Endodermal cell (in vitro differentiated cells): ENCODE results near the gene PTCRA. TPM values are rescaled to one million over a fixed set of nuclear protein-coding genes. Genes with fewer than 3 reads are reported as not detected.
"Not testable (repeated sequence)": the region's sequence is repeated elsewhere in the genome, so short reads cannot be mapped to it uniquely, and the experiment has no call there.

Source experiments
- DNase-seq: peaks from one replicate; pipeline ENCODE4 v3.0.0-alpha.2; 2017
- H3K27ac ChIP-seq: 2 replicates; pipeline ENCODE4 v1.5.1; 2013; ENCODE audit warnings: mild to moderate bottlenecking, low read depth, low read length, moderate library complexity
- H3K27me3 ChIP-seq: 2 replicates; pipeline ENCODE4 v1.6.1; 2013; ENCODE audit warnings: mild to moderate bottlenecking, low read length, moderate library complexity; ENCODE audit not compliant: insufficient read depth, control insufficient read depth, poor library complexity, severe bottlenecking
- H3K36me3 ChIP-seq: 2 replicates; pipeline ENCODE4 v1.7.0; 2013; ENCODE audit warnings: mild to moderate bottlenecking, low read length, moderate library complexity; ENCODE audit not compliant: control insufficient read depth, insufficient read depth
- H3K4me1 ChIP-seq: one replicate; pipeline ENCODE4 v1.7.0; 2013; ENCODE audit warnings: low read length; ENCODE audit not compliant: control insufficient read depth, insufficient read depth
- H3K4me3 ChIP-seq: 2 replicates; pipeline ENCODE4 v1.5.1; 2013; ENCODE audit warnings: mild to moderate bottlenecking, low read length, moderate library complexity
- H3K9ac ChIP-seq: 2 replicates; pipeline ENCODE4 v1.6.1; 2013; ENCODE audit warnings: mild to moderate bottlenecking, low read length, moderate library complexity; ENCODE audit not compliant: poor library complexity, severe bottlenecking; ENCODE audit errors: extremely low read depth
- H3K9me3 ChIP-seq: 2 replicates; pipeline ENCODE4 v1.6.1; 2013; ENCODE audit warnings: mild to moderate bottlenecking, low read length, moderate library complexity; ENCODE audit not compliant: control insufficient read depth
- H3K27ac Mint-ChIP-seq: 2 replicates; pipeline ENCODE4 v1.8.0; 2020; ENCODE audit warnings: mixed read lengths
- H3K27me3 Mint-ChIP-seq: 2 replicates; pipeline ENCODE4 v1.8.0; 2021; ENCODE audit warnings: mild to moderate bottlenecking, mixed read lengths; ENCODE audit not compliant: insufficient read depth
- H3K36me3 Mint-ChIP-seq: 2 replicates; pipeline ENCODE4 v1.8.0; 2020; ENCODE audit warnings: low read depth, mixed read lengths
- H3K4me1 Mint-ChIP-seq: 2 replicates; pipeline ENCODE4 v1.8.0; 2020; ENCODE audit warnings: mixed read lengths
- H3K4me3 Mint-ChIP-seq: 2 replicates; pipeline ENCODE4 v1.8.0; 2020; ENCODE audit warnings: mild to moderate bottlenecking, moderate library complexity, mixed read lengths
- H3K9me3 Mint-ChIP-seq: 2 replicates; pipeline ENCODE4 v1.8.0; 2020; ENCODE audit warnings: mild to moderate bottlenecking, mixed read lengths
- CTCF ChIP-seq: fragments of 200-600 bp; sonication (generic); conservative IDR thresholded peaks from 2 replicates; pipeline ENCODE4 v1.5.0; 2021; ENCODE audit warnings: antibody characterized with exemption, mild to moderate bottlenecking
- WGBS, 2 experiments: methylation state at CpG; one replicate each; pipeline versions ENCODE4 v1.1.5 to v1.1.7; 2013; ENCODE audit warnings: missing lambda C conversion rate in 2 of 2, mixed read lengths in 1 of 2; ENCODE audit not compliant: insufficient coverage in 1 of 2, insufficient read length in 1 of 2; 5-methylcytosine and 5-hydroxymethylcytosine counted together
- total RNA-seq, 2 donors: library from RNA; stranded (reverse); fragmentation: NEBNext Ultra II Directional in 1 of 2; extraction: Animal tissue kit (Norgen Biotek cat#: 25700) in 1 of 2; gene quantifications; 2 replicates in 1 of 2; 3 replicates in 1 of 2; pipeline ENCODE4 v1.2.1, GENCODE V29; 2021

PTCRA gene
- total RNA-seq, 2 donors from 2014 or later = not detected

GRCh38 chr6:42901538-42901957 is 14.3 kb upstream of the PTCRA start:
- H3K4me1 Mint-ChIP-seq = peaks cover 33% of the 10 kb centered on the region
- WGBS, 2 experiments = 14 to 18% methylated on average over 7 to 11 of the region's 11 CpGs
- H3K27ac Mint-ChIP-seq = peak overlapping the region; percentile 95
- Histone ChIP-seq H3K36me3 (no peaks in the 10 kb centered on the region), H3K4me3 (peak overlapping the region; percentile 57), H3K27ac (no peak overlapping the region), H3K4me1 (peaks cover 11% of the 10 kb centered on the region), H3K9ac (no peak overlapping the region), H3K9me3 (no peaks in the 10 kb centered on the region), H3K27me3 (no peaks in the 10 kb centered on the region)
- H3K4me3 Mint-ChIP-seq = peak overlapping the region; percentile 29
- H3K36me3 Mint-ChIP-seq = no peaks in the 10 kb centered on the region
- peak; percentile 89 for DNase-seq
- no peaks in the 10 kb centered on the region for H3K9me3 Mint-ChIP-seq
- H3K27me3 Mint-ChIP-seq = no peaks in the 10 kb centered on the region
- peak; percentile 90 for TF ChIP-seq CTCF

- H3K36me3 Mint-ChIP-seq, H3K27me3 ChIP-seq, H3K9me3 Mint-ChIP-seq, H3K9me3 ChIP-seq, DNase-seq, H3K27me3 Mint-ChIP-seq, H3K36me3 ChIP-seq: not testable (repeated sequence)
- peak overlapping the region; percentile 95 for H3K27ac Mint-ChIP-seq
- WGBS, 2 experiments = 64 to 85% methylated on average over 13 to 22 of the region's 22 CpGs
- H3K9ac ChIP-seq = peak overlapping the region; percentile 31
- peak overlapping the region; percentile 57 for H3K4me3 ChIP-seq
- H3K27ac ChIP-seq = peak overlapping the region; percentile 22
- peaks cover 33% of the 10 kb centered on the region for H3K4me1 Mint-ChIP-seq
- peaks cover 11% of the 10 kb centered on the region for H3K4me1 ChIP-seq
- peak overlapping the region; percentile 29 for H3K4me3 Mint-ChIP-seq
Measured at GRCh38 chr6:42902429-42903263, 13.2 kb upstream of the PTCRA start.

GRCh38 chr6:42904467-42904866 is 11.4 kb upstream of the PTCRA start:
- H3K4me1 Mint-ChIP-seq = peaks cover 28% of the 10 kb centered on the region
- TF ChIP-seq CTCF = no peak
- DNase-seq = no peak
- no peak overlapping the region for H3K4me3 Mint-ChIP-seq
- H3K9me3 ChIP-seq = no peaks in the 10 kb centered on the region
- H3K27me3 Mint-ChIP-seq = no peaks in the 10 kb centered on the region
- no peaks in the 10 kb centered on the region for H3K36me3 ChIP-seq
- no peak overlapping the region for H3K27ac Mint-ChIP-seq
- no peak overlapping the region for H3K4me3 ChIP-seq
- H3K9me3 Mint-ChIP-seq = no peaks in the 10 kb centered on the region
- no peaks in the 10 kb centered on the region for H3K36me3 Mint-ChIP-seq
- H3K27ac ChIP-seq = no peak overlapping the region
- no peak overlapping the region for H3K9ac ChIP-seq
- WGBS, 2 experiments = 89 to 94% methylated on average over 9 to 10 of the region's 10 CpGs
- no peaks in the 10 kb centered on the region for H3K27me3 ChIP-seq
- H3K4me1 ChIP-seq = peaks cover 6% of the 10 kb centered on the region
